WTC11 (cell line): ENCODE data around the gene ANAPC16. TPM values are rescaled to one million over a fixed set of nuclear protein-coding genes. Genes with fewer than 3 reads are reported as not detected.
A peak's percentile ranks its signal among the peaks of the same experiment; 100 is the strongest.

Experiments
- AR ChIP-seq: fragments of 250-450 bp; sonication (Bioruptor Pico); IDR thresholded peaks from 2 replicates; pipeline ENCODE4 v1.9.0; 2021; ENCODE audit warnings: mild to moderate bottlenecking
- CREM ChIP-seq: sonication (generic); formaldehyde crosslinking; IDR thresholded peaks from 2 replicates; pipeline ENCODE4 v1.8.1; 2022; ENCODE audit warnings: mild to moderate bottlenecking, missing genetic modification reagents, moderate library complexity
- E2F4 ChIP-seq: sonication (generic); formaldehyde crosslinking; IDR thresholded peaks from 2 replicates; pipeline ENCODE4 v1.8.1; 2022; ENCODE audit warnings: low read depth, mild to moderate bottlenecking, moderate library complexity, missing genetic modification reagents, borderline replicate concordance
- E2F5 ChIP-seq: sonication (generic); formaldehyde crosslinking; IDR thresholded peaks from 2 replicates; pipeline ENCODE4 v1.8.1; 2022; ENCODE audit warnings: mild to moderate bottlenecking, moderate library complexity, missing genetic modification reagents
- ETV6 ChIP-seq: sonication (generic); formaldehyde crosslinking; IDR thresholded peaks from 2 replicates; pipeline ENCODE4 v1.8.1; 2022; ENCODE audit warnings: mild to moderate bottlenecking, missing genetic modification reagents
- IRF1 ChIP-seq: sonication (generic); formaldehyde crosslinking; IDR thresholded peaks from 2 replicates; pipeline ENCODE4 v1.8.0; 2023; ENCODE audit warnings: missing genetic modification reagents
- IRF2 ChIP-seq: sonication (generic); formaldehyde crosslinking; IDR thresholded peaks from 2 replicates; pipeline ENCODE4 v1.8.0; 2022; ENCODE audit warnings: low read depth, missing genetic modification reagents, borderline replicate concordance
- KAT7 ChIP-seq: sonication (generic); formaldehyde crosslinking; IDR thresholded peaks from 2 replicates; pipeline ENCODE4 v1.8.1; 2023; ENCODE audit warnings: missing genetic modification reagents, mild to moderate bottlenecking, borderline replicate concordance
- OVOL2 ChIP-seq: fragments of 250-450 bp; sonication (Bioruptor Pico); IDR thresholded peaks from 2 replicates; pipeline ENCODE4 v1.9.0; 2021; ENCODE audit warnings: mild to moderate bottlenecking, borderline replicate concordance
- SMAD3 ChIP-seq: sonication (generic); formaldehyde crosslinking; IDR thresholded peaks from 2 replicates; pipeline ENCODE4 v1.8.0; 2022; ENCODE audit warnings: missing genetic modification reagents, mild to moderate bottlenecking, borderline replicate concordance
- SOX15 ChIP-seq: fragments of 250-450 bp; sonication (Bioruptor Pico); IDR thresholded peaks from 2 replicates; pipeline ENCODE4 v1.9.0; 2021; ENCODE audit warnings: mild to moderate bottlenecking
- TP53 ChIP-seq: sonication (generic); formaldehyde crosslinking; IDR thresholded peaks from 2 replicates; pipeline ENCODE4 v1.8.1; 2023; ENCODE audit warnings: mild to moderate bottlenecking, missing genetic modification reagents
- ZNF396 ChIP-seq: fragments of 250-450 bp; sonication (Bioruptor Pico); IDR thresholded peaks from 2 replicates; pipeline ENCODE4 v1.8.0; 2021; ENCODE audit warnings: mild to moderate bottlenecking, moderate library complexity, borderline replicate concordance
- ZNF532 ChIP-seq: fragments of 250-450 bp; sonication (Bioruptor Pico); IDR thresholded peaks from 2 replicates; pipeline ENCODE4 v1.9.0; 2021; ENCODE audit warnings: mild to moderate bottlenecking, borderline replicate concordance
- ZSCAN18 ChIP-seq: fragments of 250-450 bp; sonication (Bioruptor Pico); IDR thresholded peaks from 2 replicates; pipeline ENCODE4 v2.1.2; 2022; ENCODE audit warnings: mild to moderate bottlenecking, moderate library complexity
- total RNA-seq: library from RNA; stranded (reverse); gene quantifications from 3 replicates; pipeline ENCODE4 v1.2.3, GENCODE V29; 2021

The ANAPC16 gene
- total RNA-seq, 1 experiment from 2014 or later: 52.3 TPM

- TF ChIP-seq ETV6 (peak; percentile 18), IRF2 (CRISPR knock-in tag) (peak; percentile 25; the same call in 1 of the 2 replicates), AR (CRISPR knock-in tag) (no peak), SMAD3 (CRISPR knock-in tag) (peak; percentile 93; the same call in 1 of the 2 replicates), IRF1 (CRISPR knock-in tag) (no peak; the same call in 1 of the 2 replicates), CREM (CRISPR knock-in tag) (no peak; the same call in 1 of the 2 replicates), ZSCAN18 (no peak), OVOL2 (CRISPR knock-in tag) (no peak; the same call in 1 of the 2 replicates), TP53 (CRISPR knock-in tag) (no peak), ZNF532 (CRISPR knock-in tag) (no peak), KAT7 (peak; percentile 26; the same call in 1 of the 2 replicates), E2F4 (CRISPR knock-in tag) (no peak), ZNF396 (CRISPR knock-in tag) (no peak), E2F5 (CRISPR knock-in tag) (peak; percentile 30; the same call in 1 of the 2 replicates), SOX15 (CRISPR knock-in tag) (no peak)
Observed at GRCh38 chr10:72273410-72274212, 57.8 kb downstream of the ANAPC16 start, which contains the start of gene DDIT4 (continued).
